ENCODE measurements around the gene SCAMP2. TPM values are rescaled to one million over a fixed set of nuclear protein-coding genes. Genes with fewer than 3 reads are reported as not detected.

SCAMP2 gene
- total RNA-seq, 1 experiment from 2014 or later, result 94.4 TPM

DNA sequence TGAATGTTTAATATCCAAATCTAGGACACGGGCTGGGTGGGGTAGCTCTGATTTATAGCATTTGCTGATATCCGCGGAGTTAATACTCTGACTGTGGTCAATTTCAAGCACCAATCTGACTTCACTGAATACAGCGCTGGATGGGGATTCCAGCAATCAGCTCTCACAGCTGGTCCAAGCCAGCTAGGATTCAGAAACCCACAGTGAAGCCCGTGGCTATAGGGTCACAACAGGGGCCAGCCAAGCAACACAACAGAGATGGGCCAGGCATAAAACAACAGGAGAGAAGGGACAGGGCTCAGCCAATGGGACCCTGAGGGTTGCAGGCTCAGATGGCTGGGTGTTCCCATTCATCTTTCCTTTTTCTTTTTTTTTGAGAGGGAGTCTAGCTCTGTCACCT lies 65.9 kb downstream of the SCAMP2 start:
- no peaks in the 10 kb centered on the region for H3K9me3 ChIP-seq (ENCODE audit: low read depth, low read length, poor library complexity, severe bottlenecking)
- intact Hi-C loops (cut with micrococcal nuclease; ENCODE audit: unreplicated experiment), result no loop called here
- CTCF ChIA-PET, result no interaction called here
- TF ChIP-seq, protein P1, sequence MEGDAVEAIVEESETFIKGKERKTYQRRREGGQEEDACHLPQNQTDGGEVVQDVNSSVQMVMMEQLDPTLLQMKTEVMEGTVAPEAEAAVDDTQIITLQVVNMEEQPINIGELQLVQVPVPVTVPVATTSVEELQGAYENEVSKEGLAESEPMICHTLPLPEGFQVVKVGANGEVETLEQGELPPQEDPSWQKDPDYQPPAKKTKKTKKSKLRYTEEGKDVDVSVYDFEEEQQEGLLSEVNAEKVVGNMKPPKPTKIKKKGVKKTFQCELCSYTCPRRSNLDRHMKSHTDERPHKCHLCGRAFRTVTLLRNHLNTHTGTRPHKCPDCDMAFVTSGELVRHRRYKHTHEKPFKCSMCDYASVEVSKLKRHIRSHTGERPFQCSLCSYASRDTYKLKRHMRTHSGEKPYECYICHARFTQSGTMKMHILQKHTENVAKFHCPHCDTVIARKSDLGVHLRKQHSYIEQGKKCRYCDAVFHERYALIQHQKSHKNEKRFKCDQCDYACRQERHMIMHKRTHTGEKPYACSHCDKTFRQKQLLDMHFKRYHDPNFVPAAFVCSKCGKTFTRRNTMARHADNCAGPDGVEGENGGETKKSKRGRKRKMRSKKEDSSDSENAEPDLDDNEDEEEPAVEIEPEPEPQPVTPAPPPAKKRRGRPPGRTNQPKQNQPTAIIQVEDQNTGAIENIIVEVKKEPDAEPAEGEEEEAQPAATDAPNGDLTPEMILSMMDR (conservative IDR thresholded peaks at IDR 0.05; ENCODE audit: low read depth, low read length), result no peak
- no peak for TF ChIP-seq EZH2 (IDR thresholded peaks at IDR 0.05; ENCODE audit: borderline replicate concordance, low read depth, low read length, poor library complexity, severe bottlenecking)
- no peak for DNase-seq (ENCODE audit: low spot score)
- no peaks in the 10 kb centered on the region for H3K27me3 ChIP-seq (replicated peaks; ENCODE audit: insufficient read depth, low read depth, low read length, poor library complexity)
- BruUV-seq (replicated peaks), result no TSS peak
- H3K4me3 ChIP-seq (ENCODE audit: low read depth, low read length, poor library complexity, severe bottlenecking), result no peak overlapping the region
- H3K4me1 ChIP-seq (ENCODE audit: insufficient read depth, low read length, poor library complexity, severe bottlenecking), result no peaks in the 10 kb centered on the region
- POLR2A ChIA-PET (ENCODE audit: low non-redundant PET), result no interaction called here
- H3K27ac ChIP-seq (ENCODE audit: low read depth, low read length, poor library complexity, severe bottlenecking), result no peak overlapping the region
- peaks cover 11% of the 10 kb centered on the region for H3K36me3 ChIP-seq (ENCODE audit: insufficient read depth, low read length, poor library complexity, severe bottlenecking)

DNA sequence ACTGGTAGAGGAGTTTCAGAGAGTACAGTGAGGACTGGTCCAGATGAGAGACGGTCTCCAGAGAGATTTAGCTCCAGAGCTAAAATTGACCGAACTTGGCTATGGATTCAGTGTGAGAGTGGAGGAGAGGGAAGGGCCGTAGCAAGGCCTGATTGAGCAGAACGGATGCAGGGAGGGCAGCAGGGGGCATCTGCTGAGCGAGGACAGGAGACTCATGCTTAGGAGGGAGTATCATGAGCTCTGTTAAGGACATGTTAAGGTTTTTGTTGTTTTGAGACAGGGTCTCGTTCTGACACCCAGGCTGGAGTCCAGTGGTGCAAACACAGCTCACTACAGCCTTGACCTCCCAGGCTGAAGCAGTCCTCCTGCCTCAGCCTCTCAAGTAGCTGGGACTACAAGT lies 68.2 kb downstream of the SCAMP2 start:
- intact Hi-C loops (cut with micrococcal nuclease; ENCODE audit: unreplicated experiment), result no loop called here
- BruUV-seq (replicated peaks), result no TSS peak
- H3K9me3 ChIP-seq (ENCODE audit: low read depth, low read length, poor library complexity, severe bottlenecking), result no peaks in the 10 kb centered on the region
- no peak overlapping the region for H3K27ac ChIP-seq (ENCODE audit: low read depth, low read length, poor library complexity, severe bottlenecking)
- no peak for DNase-seq (ENCODE audit: low spot score)
- no peak overlapping the region for H3K4me3 ChIP-seq (ENCODE audit: low read depth, low read length, poor library complexity, severe bottlenecking)
- H3K4me1 ChIP-seq (ENCODE audit: insufficient read depth, low read length, poor library complexity, severe bottlenecking), result no peaks in the 10 kb centered on the region
- ChIA-PET POLR2A (ENCODE audit: low non-redundant PET) (no interaction called here), CTCF (no interaction called here)
- no peaks in the 10 kb centered on the region for H3K27me3 ChIP-seq (replicated peaks; ENCODE audit: insufficient read depth, low read depth, low read length, poor library complexity)
- H3K36me3 ChIP-seq (ENCODE audit: insufficient read depth, low read length, poor library complexity, severe bottlenecking), result peaks cover 34% of the 10 kb centered on the region
- TF ChIP-seq, protein P1 (conservative IDR thresholded peaks at IDR 0.05; ENCODE audit: low read depth, low read length), result no peak
- TF ChIP-seq EZH2 (IDR thresholded peaks at IDR 0.05; ENCODE audit: borderline replicate concordance, low read depth, low read length, poor library complexity, severe bottlenecking), result no peak

DNA sequence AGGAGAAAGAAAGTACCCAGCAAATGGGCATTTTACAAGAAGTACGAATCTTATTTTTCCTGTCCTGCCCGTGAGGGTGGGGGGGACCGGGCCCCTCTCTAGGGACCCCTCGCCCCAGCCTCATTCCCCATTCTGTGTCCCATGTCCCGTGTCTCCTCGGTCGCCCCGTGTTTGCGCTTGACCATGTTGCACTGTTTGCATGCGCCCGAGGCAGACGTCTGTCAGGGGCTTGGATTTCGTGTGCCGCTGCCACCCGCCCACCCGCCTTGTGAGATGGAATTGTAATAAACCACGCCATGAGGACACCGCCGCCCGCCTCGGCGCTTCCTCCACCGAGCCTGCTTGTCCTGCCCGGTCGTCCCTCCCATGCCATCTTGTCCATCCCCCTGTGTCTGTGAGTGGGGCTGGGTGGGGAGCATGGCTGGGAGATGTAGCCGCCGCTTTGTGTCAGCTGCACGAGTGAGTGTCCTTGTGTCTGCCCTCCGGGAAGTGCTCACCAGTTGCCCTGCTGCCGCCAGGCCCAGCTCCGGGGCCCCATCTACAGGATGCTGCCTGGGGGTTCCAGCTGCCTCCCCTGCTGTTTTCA lies 70.2 kb downstream of the SCAMP2 start:
- H3K27ac ChIP-seq (ENCODE audit: low read depth, low read length, poor library complexity, severe bottlenecking), result no peak overlapping the region
- intact Hi-C loops (cut with micrococcal nuclease; ENCODE audit: unreplicated experiment), result no loop called here
- H3K27me3 ChIP-seq (replicated peaks; ENCODE audit: insufficient read depth, low read depth, low read length, poor library complexity), result no peaks in the 10 kb centered on the region
- peaks cover 40% of the 10 kb centered on the region for H3K36me3 ChIP-seq (ENCODE audit: insufficient read depth, low read length, poor library complexity, severe bottlenecking)
- TF ChIP-seq EZH2 (IDR thresholded peaks at IDR 0.05; ENCODE audit: borderline replicate concordance, low read depth, low read length, poor library complexity, severe bottlenecking), result no peak
- TF ChIP-seq, protein P1 (conservative IDR thresholded peaks at IDR 0.05; ENCODE audit: low read depth, low read length), result no peak
- DNase-seq (ENCODE audit: low spot score), result no peak
- H3K4me1 ChIP-seq (ENCODE audit: insufficient read depth, low read length, poor library complexity, severe bottlenecking), result no peaks in the 10 kb centered on the region
- H3K4me3 ChIP-seq (ENCODE audit: low read depth, low read length, poor library complexity, severe bottlenecking), result no peak overlapping the region
- BruUV-seq (replicated peaks), result no TSS peak
- ChIA-PET POLR2A (ENCODE audit: low non-redundant PET) (no interaction called here), CTCF (interaction anchor here (0.6 kb wide), 2 partner anchors 32 to 137 kb away, joined by 3 to 4 read pairs; no protein-coding TSS in a partner anchor)
- no peaks in the 10 kb centered on the region for H3K9me3 ChIP-seq (ENCODE audit: low read depth, low read length, poor library complexity, severe bottlenecking)
